NT2/D1 (cell line): ENCODE results near the gene RASL10A.

Experiments
- SUZ12 ChIP-seq: IDR thresholded peaks from 2 replicates; pipeline ENCODE4 v1.6.1; 2011; ENCODE audit not compliant: insufficient read length, insufficient read depth; ENCODE audit errors: extremely low read depth
- YY1 ChIP-seq: IDR thresholded peaks from 2 replicates; pipeline ENCODE4 v1.6.1; 2011; ENCODE audit not compliant: insufficient read length, insufficient read depth

DNA sequence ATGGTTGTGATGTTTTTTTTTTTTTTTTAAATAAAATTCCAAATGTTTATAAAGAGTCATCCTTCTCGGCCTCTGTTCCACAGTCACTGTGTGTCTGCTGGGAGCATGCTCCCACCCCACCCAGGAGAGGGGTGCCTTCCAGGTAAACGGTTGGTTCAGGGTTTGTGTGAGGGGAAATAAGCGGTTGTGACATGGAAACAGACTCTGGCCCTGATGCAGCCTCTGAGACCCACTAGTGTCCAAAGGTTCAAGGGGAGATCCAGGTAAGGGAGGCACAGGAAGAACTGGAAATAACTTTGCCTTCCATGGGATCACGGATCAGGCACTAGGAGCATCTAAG, 15.1 kb downstream of the RASL10A start:
- TF ChIP-seq YY1: no peak
- no peak for TF ChIP-seq SUZ12
